ENCODE data around the gene PPP2R5D.

PPP2R5D gene

GRCh38 chr6:42963855-42964605 lies 20.3 kb upstream of the PPP2R5D start:
- peak; percentile 51 to 59 for DNase-seq

- no peak for DNase-seq
Measured at GRCh38 chr6:42966571-42966970, 17.8 kb upstream of the PPP2R5D start.

- no peak for DNase-seq
Measured at GRCh38 chr6:42967228-42967627, 17.1 kb upstream of the PPP2R5D start.

GRCh38 chr6:42968126-42968701 lies 16.2 kb upstream of the PPP2R5D start:
- no peak for DNase-seq

DNA sequence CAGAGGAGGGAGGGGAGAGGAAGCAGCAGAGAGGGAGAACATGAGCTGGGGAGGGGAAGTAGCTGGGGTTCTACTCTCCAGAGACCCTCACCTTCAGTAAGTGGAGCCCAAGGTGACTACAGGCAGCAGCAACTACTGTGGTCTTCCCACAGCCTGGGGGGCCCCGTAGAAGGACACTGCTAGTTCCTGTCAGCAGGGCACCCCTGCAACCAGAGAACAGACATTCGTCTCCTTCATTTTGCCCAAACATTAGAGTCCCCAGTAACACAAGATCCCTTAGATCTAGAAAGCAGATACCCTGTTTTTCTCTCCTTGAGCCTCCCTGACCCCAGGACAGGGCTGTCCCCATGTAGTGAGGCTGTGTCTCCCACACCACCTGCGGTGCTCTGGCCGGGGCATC lies 15.6 kb upstream of the PPP2R5D start:
- DNase-seq: no peak

GRCh38 chr6:42969431-42969830 lies 14.9 kb upstream of the PPP2R5D start:
- DNase-seq: no peak

GRCh38 chr6:42969934-42970333 lies 14.4 kb upstream of the PPP2R5D start:
- DNase-seq: no peak

- DNase-seq: peak in 1 of 2 experiments; percentile 27
Measured at GRCh38 chr6:42970871-42971612, 13.3 kb upstream of the PPP2R5D start.

DNA sequence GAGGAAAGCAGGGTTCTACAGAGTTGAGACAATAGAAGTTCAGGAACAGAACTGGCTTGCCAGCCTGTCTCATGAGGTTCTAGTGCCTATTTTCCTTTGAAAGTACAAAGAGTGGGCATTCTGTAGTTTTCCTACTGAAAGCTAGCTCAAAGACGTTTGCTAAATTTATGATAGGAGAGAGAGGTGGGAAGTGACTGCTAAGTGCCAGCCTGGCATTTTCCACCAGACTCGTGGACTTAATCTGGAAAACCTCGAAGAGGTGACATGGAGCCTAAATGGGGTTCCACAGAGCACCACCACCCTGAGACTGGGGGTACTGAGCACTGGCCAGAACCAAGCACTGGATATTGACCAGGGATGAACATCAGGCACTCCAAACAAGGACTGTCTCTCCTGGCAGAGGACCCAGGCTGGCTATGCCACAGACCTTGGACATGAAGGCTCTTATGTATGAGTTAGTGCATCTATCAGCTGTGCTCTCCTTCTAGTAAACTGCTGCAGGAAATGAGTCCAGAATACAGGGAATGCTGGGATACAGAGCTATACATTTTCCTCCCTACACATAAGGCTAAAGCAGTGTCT lies 12.5 kb upstream of the PPP2R5D start:
- no peak for DNase-seq

GRCh38 chr6:42973926-42974325 lies 10.4 kb upstream of the PPP2R5D start:
- no peak for DNase-seq

GRCh38 chr6:42974919-42975505 lies 9.4 kb upstream of the PPP2R5D start:
- DNase-seq: no peak

DNA sequence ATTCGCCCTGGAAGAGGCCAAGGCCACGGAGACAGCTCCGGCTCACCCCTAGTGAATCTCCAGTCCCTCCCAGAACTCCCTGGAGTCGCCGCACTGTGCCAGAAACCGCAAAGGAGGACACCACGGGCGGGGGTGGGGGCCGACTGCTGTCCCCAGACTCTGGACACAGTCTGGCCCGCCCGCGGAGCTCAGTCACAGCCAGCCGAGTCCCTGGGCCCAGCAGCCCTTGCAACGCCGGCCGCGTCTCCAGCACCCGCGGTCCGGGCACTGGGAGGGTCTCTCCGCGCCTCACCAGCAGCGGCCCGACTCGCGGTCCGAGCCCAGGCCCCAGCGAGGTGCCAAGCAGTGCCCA lies 5.9 kb upstream of the PPP2R5D start:
- peak in 1 of 2 experiments; percentile 53 for DNase-seq

GRCh38 chr6:42978839-42979522 lies 5.4 kb upstream of the PPP2R5D start, which contains the start of gene PEX6:
TSS of gene PEX6 (minus strand) at chr6:42979181. CDS start at chr6:42979150, 31 bp downstream.
- DNase-seq: peak; percentile 95 to 96

DNA sequence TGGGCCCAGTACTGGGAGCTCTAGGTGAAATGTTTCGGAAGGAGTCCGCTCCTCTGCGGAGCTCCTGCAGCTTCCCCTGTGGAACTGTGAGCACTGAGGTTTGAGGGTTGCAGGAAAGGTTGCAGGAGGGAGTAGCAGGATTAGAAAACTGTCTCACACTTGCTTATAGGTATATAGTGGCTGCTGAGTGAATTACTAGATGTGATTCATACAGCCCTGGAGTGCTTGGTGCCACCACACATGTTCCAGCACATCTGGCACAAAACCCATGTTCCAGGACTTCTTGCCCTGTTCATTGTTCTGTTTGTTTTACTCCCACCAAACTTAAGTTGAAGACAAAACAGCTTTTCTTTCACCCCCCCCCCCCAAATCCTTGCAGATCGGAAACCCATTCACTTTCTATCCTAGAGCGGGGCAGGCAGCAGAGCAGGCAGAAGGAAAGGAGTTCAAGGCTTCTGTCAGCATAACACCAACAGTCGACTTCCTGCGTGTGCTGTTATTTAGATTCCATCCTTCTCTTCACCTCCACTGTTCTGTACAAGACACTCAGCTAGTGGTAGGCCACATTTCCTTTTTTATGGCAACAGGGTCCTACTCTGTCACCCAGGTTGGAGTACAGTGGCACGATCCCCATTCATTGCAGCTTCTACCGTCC lies 4.7 kb upstream of the PPP2R5D start:
- DNase-seq: no peak

- no peak for DNase-seq
Measured at GRCh38 chr6:42981836-42982235, 2.5 kb upstream of the PPP2R5D start.

DNA sequence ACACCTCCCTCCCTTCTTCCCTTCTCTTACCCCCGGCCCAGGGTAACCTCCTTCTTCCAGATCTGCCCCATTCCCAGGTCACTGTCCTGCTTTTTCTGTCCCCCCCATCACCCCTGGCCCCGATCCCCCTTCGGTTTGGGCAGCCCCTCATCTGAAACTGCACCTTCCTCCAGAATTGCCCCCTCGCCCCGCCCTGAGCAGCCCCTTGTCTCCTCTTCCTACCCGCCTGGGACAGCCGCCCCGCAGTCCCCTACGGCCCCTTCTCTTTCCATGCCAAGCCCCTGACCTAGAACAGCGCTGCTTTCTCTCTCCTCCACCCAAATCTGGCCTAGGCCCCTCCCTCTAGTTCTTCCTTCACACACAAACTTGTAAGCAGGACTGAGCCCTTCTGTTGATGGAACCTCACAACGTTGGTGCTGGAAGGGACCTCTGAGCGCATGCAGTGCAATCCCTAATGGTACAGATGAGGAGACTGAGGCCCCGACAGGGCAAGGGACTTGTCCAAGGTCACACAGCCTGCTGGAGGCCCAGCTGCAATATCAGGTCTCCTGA lies 630 bp downstream of the PPP2R5D start:
- DNase-seq: peak; percentile 51

- no peak for DNase-seq
Measured at GRCh38 chr6:42987533-42988451, 3.4 kb downstream of the PPP2R5D start.

- DNase-seq: no peak
Measured at GRCh38 chr6:42988486-42989020, 4.2 kb downstream of the PPP2R5D start.

GRCh38 chr6:42989923-42990322 lies 5.6 kb downstream of the PPP2R5D start:
- no peak for DNase-seq

DNA sequence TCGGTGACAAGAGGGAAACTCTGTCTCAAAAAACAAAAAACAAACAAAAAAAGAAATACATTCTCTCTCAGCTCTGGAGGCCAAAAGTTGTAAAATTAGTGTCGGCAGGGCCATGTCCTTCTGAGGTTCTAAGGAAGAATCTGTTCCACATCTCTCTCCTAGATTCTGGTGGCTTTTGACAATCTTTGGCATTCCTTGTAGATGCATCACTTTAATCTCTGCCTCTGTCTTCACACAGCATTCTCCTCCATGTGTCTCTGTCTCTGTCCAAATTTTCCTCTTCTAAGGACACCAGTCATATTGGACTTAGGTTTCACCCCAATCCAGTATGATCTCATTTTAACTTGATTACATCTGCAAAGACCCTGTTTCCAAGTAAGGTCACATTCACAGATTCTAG lies 9.1 kb downstream of the PPP2R5D start:
- no peak for DNase-seq

Data from activated T-cell treated with anti-CD3 and anti-CD28 coated beads, Interleukin-2, amount 50 U/mL, for 48 hours (primary cell).